Astrocyte of the cerebellum (primary cell): ENCODE measurements around the gene RTN3.

ENCODE experiments used
- DNase-seq: peaks from one replicate; pipeline ENCODE4 v3.0.0-alpha.2; 2011; ENCODE audit warnings: low read depth
- H3K4me3 ChIP-seq: 2 replicates; pipeline ENCODE4 v1.5.1; 2011; ENCODE audit warnings: mild to moderate bottlenecking, low read depth, low read length, moderate library complexity
- in situ Hi-C: cut with HindIII; loops from 2 replicates; pipeline ENCODE4 v1.10.0; 2017; ENCODE audit warnings: low sequenced_read_pairs
- TF ChIP-seq, protein P1 (sequence below): IDR thresholded peaks from 2 replicates; pipeline ENCODE4 v1.5.1; 2012; ENCODE audit warnings: low read length, low read depth, moderate library complexity, mild to moderate bottlenecking; ENCODE audit errors: missing control alignments

RTN3 gene

DNA sequence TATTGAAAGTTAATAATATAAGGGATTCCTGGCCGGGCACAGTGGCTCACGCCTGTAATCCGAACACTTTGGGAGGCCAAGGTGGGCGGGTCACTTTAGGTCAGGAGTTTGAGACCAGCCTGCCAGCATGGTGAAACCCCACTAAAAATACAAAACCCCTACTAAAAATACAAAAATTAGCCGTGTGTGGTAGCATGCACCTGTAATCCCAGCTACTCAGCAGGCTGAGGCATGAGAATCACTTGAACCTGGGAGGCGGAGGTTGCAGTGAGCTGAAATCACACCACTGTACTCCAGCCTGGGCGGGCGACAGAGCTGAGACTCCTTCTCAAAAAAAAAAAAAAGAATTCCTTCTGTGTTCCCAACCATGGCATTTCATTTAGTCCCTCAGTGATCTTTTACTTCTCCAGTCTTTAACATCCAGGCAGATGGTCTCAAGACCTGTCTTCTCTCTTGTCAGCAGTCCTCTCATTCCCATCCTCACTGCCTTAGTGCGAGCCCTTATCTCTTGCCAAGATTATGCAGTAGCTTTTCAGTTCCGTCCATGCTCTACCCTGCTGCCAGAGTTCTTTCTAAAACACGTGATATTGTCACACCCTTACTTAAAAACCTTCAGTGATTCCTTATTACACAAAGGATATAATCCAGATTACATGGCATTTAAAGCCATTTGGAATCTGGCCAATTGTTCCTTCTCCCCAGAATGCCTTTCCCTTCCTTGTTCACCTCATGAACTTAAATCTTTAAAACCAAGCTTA lies 17.9 kb downstream of the RTN3 start:
- in situ Hi-C loops: no loop called here
- TF ChIP-seq, protein P1, sequence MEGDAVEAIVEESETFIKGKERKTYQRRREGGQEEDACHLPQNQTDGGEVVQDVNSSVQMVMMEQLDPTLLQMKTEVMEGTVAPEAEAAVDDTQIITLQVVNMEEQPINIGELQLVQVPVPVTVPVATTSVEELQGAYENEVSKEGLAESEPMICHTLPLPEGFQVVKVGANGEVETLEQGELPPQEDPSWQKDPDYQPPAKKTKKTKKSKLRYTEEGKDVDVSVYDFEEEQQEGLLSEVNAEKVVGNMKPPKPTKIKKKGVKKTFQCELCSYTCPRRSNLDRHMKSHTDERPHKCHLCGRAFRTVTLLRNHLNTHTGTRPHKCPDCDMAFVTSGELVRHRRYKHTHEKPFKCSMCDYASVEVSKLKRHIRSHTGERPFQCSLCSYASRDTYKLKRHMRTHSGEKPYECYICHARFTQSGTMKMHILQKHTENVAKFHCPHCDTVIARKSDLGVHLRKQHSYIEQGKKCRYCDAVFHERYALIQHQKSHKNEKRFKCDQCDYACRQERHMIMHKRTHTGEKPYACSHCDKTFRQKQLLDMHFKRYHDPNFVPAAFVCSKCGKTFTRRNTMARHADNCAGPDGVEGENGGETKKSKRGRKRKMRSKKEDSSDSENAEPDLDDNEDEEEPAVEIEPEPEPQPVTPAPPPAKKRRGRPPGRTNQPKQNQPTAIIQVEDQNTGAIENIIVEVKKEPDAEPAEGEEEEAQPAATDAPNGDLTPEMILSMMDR: no peak
- DNase-seq: no peak
- H3K4me3 ChIP-seq: no peak overlapping the region

DNA sequence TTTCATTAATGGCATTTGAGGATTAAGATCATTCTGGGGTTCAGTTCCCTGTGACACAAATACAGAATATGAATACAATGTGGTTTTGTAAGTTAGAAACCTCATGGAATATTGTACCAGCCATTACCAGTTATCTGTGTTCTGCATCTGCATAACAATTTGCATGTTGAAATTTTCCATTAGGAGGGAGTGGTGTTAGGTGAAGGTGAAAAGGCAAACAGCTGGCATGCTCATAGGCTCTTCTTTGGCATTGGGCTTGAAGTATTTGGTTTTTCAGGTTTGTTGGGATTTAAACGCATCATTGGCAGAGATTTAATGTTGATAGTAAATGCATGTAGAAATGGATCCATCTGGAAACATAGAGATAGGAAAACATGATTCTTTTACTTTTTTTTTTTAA lies 18.6 kb downstream of the RTN3 start:
- TF ChIP-seq, protein P1: no peak
- DNase-seq: no peak
- in situ Hi-C loops: no loop called here
- no peak overlapping the region for H3K4me3 ChIP-seq

DNA sequence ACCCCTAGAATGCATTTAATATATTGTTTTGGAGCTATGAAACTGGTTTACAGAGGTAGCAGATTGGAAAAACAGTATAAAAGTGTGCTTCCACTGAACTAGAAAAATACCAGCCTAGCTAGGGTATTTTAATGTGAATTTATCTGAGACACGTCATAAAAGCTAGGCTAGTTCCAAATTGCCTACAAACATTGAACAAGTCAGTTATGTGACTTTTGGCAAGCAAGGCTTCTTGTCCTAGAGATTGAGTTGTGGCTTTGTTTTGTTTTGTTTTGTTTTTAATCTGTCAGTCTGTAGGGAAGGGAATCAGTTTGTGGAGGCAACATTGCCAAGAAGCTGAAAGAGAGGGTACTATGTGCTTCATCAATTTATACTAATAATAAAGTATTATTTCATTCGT lies 24.2 kb downstream of the RTN3 start:
- in situ Hi-C loops: no loop called here

DNA sequence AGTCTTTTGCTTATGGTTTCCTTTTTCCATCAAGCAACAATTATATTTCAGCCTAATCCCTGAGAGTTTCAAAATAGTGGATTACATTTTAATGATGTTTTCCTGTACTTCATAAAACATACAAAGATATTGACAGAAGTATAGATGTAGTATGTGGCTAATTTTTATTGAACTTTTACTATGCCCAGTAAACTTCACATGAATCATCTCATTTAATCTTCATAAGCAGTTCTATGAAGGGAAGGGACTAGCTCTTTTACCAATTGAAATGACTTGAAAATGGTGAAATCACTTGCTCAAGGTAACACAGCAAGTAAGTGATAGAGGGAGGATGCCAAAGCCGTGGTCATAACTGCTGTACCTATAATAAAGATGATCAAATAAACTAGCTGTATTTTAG lies 27.5 kb downstream of the RTN3 start:
- DNase-seq: no peak
- in situ Hi-C loops: no loop called here
- TF ChIP-seq, protein P1: no peak
- H3K4me3 ChIP-seq: no peak overlapping the region

More for the DNA sequence above, 24.2 kb downstream of the RTN3 start:
- TF ChIP-seq, protein P1: no peak
- H3K4me3 ChIP-seq: no peak overlapping the region
- no peak for DNase-seq

DNA sequence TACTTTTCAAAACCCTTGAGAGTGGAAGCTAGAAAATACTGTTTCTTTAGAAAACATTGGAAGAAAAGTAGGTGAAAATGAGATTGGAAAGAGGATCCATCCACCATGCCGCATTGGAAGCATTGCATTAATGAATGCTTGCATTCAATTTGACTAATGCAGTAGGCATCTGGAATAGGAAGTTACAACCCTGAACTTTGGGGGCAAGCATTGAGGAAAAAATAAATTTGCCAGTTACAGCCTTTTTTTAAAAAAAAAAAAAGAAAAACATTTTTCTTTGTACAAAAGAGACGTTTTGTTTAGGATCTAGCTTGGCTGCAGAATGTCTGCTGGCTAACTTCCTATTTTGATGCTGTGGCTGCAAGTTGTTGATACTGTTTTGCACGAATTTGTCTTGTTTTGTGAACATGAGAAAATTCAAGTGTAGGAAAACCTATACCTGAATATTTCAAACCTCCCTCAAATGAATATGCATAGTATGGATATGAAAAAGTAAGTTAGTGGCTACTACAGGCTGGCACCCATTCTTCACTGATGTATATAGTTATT lies 28.1 kb downstream of the RTN3 start:
- H3K4me3 ChIP-seq: no peak overlapping the region
- TF ChIP-seq, protein P1: no peak
- in situ Hi-C loops: no loop called here
- DNase-seq: no peak

DNA sequence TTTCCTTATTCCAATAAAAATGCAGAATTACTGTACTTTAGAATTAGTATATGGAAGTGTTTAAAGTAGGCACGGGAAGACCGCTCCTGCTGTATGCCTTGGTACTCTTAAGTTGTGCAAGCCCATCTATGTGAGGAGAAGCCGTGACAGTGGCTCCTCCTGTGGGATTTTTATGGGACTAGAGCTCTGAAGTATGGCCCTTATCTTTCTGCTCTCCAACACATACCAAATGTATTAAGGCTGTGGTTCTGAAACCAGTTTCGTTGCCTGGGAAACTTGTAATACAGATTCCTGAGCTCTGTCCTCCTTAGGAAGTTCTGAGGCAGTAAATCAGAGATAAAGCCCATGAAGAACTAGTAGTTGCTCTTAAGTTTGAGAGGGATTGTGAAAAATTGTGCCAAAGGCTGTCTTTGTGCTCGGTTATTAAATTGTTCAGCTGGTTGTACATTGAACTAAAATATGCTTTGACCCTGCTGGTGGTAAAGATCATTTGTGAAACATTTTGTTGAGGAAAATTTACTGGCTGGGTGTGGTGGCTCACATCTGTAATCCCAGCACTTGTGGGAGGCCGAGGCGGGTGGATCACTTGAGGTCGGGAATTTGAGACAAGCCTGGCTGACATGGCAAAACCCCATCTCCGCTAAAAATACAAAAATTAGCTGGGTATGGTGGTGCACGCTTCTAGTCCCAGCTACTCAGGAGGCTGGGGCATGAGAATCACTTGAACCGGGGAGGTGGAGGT lies 29.3 kb downstream of the RTN3 start:
- no peak for DNase-seq
- TF ChIP-seq, protein P1: no peak
- no peak overlapping the region for H3K4me3 ChIP-seq
- in situ Hi-C loops: no loop called here
